Liver (tissue), 3 donors: ENCODE measurements around the gene GLS.

Experiments used
- GABPA ChIP-seq, 2 donors: IDR thresholded peaks in 1 of 2; conservative IDR thresholded peaks in 1 of 2; 2 replicates each; pipeline ENCODE4 v1.6.1; 2016; ENCODE audit warnings: antibody characterized with exemption in 2 of 2, mild to moderate bottlenecking in 1 of 2, moderate library complexity in 1 of 2
- SP1 ChIP-seq: IDR thresholded peaks from 2 replicates; pipeline ENCODE4 v1.6.1; 2018; ENCODE audit warnings: antibody characterized with exemption, mild to moderate bottlenecking
- TF ChIP-seq, protein P1 (sequence below): fragments of 150-350 bp; IDR thresholded peaks from 2 replicates; pipeline ENCODE4 v1.5.1; 2017; ENCODE audit warnings: improper control_type of control experiment, low read depth, low read length; ENCODE audit not compliant: missing input control
- TF ChIP-seq, protein P2 (sequence below): IDR thresholded peaks from 2 replicates; pipeline ENCODE4 v1.6.1; 2016; ENCODE audit warnings: antibody characterized with exemption
- donor health status: healthy.
- donor health status: healthy.

DNA sequence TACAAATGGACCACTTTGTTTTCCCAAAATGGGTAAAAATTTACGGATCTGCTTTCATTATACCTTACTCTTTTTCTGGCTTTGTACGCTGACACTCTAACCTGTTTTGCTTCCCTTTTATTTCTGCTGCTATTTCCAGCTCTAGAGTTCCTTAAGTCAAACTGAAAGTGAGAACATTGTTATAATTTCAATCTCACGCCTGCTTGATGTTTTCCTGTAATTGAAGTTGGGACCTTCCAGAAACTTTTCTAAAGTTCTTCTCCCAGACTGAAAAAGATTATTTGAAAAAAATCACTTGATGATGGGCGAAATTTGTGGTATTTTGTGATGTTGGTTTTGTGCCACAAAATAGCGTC lies 1.8 kb downstream of the GLS start:
- TF ChIP-seq, protein P1, sequence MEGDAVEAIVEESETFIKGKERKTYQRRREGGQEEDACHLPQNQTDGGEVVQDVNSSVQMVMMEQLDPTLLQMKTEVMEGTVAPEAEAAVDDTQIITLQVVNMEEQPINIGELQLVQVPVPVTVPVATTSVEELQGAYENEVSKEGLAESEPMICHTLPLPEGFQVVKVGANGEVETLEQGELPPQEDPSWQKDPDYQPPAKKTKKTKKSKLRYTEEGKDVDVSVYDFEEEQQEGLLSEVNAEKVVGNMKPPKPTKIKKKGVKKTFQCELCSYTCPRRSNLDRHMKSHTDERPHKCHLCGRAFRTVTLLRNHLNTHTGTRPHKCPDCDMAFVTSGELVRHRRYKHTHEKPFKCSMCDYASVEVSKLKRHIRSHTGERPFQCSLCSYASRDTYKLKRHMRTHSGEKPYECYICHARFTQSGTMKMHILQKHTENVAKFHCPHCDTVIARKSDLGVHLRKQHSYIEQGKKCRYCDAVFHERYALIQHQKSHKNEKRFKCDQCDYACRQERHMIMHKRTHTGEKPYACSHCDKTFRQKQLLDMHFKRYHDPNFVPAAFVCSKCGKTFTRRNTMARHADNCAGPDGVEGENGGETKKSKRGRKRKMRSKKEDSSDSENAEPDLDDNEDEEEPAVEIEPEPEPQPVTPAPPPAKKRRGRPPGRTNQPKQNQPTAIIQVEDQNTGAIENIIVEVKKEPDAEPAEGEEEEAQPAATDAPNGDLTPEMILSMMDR, result no peak
- TF ChIP-seq, protein P2, sequence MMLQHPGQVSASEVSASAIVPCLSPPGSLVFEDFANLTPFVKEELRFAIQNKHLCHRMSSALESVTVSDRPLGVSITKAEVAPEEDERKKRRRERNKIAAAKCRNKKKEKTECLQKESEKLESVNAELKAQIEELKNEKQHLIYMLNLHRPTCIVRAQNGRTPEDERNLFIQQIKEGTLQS, result no peak
- TF ChIP-seq SP1 (no peak), GABPA (IDR thresholded peaks at IDR 0.05 in 1 of 2, conservative IDR thresholded peaks at IDR 0.05 in 1 of 2) (no peak)
